Activated CD4-positive, alpha-beta T cell treated with anti-CD3 and anti-CD28 coated beads, Interleukin-2, amount 10 ng/mL, durations not matched to agents 7 days and 5 days (primary cell): ENCODE data around the gene AGRN. TPM values are rescaled to one million over a fixed set of nuclear protein-coding genes. Genes with fewer than 3 reads are reported as not detected.

Experiments
- CTCF ChIA-PET: fragments of 350-600 bp; sonication (Branson Sonifier 250); formaldehyde crosslinking; loops from one replicate; lab custom pipeline; 2021; ENCODE audit warnings: antibody characterized with exemption; lab: Charles Lee
- POLR2A ChIA-PET: fragments of 350-600 bp; sonication (Branson Sonifier 250); formaldehyde crosslinking; loops from one replicate; lab custom pipeline; 2021; ENCODE audit warnings: antibody characterized with exemption; lab: Charles Lee
- DNase-seq: peaks from one replicate; pipeline ENCODE4 v3.0.0-alpha.2; 2020
- H3K27ac Mint-ChIP-seq: one replicate; pipeline ENCODE4 v1.8.0; 2021; ENCODE audit warnings: mild to moderate bottlenecking, moderate library complexity, mixed read lengths
- H3K27me3 Mint-ChIP-seq: one replicate; pipeline ENCODE4 v1.8.0; 2021; ENCODE audit warnings: mixed read lengths
- H3K36me3 Mint-ChIP-seq: one replicate; pipeline ENCODE4 v1.8.0; 2021; ENCODE audit warnings: low read depth, mixed read lengths
- H3K4me1 Mint-ChIP-seq: one replicate; pipeline ENCODE4 v1.8.0; 2021; ENCODE audit warnings: mixed read lengths
- H3K4me3 Mint-ChIP-seq: one replicate; pipeline ENCODE4 v1.8.0; 2021; ENCODE audit warnings: mild to moderate bottlenecking, moderate library complexity, mixed read lengths
- H3K9me3 Mint-ChIP-seq: one replicate; pipeline ENCODE4 v1.8.0; 2021; ENCODE audit warnings: mixed read lengths
- total RNA-seq, 2 experiments: library from RNA; stranded (reverse); gene quantifications; one replicate each; pipeline ENCODE4 v1.2.3, GENCODE V29; 2021

The AGRN gene
- total RNA-seq, 2 experiments from 2014 or later: 7.4 to 8.3 TPM

GRCh38 chr1:1019122-1019999 lies 559 bp upstream of the AGRN start:
- ChIA-PET CTCF (interaction anchor here (0.6 to 8.5 kb wide), 8 partner anchors 13 to 485 kb away, joined by 3 to 67 read pairs (median 4); partner anchors contain the start of gene HES4), POLR2A (no interaction called here)
- peak; percentile 78 for DNase-seq
- peaks cover 38% of the 10 kb centered on the region for H3K4me1 Mint-ChIP-seq
- peak overlapping the region; percentile 71 for H3K4me3 Mint-ChIP-seq
- H3K36me3 Mint-ChIP-seq: peaks cover 27% of the 10 kb centered on the region
- H3K9me3 Mint-ChIP-seq: peaks cover 5% of the 10 kb centered on the region
- peak overlapping the region; percentile 76 for H3K27ac Mint-ChIP-seq
- H3K27me3 Mint-ChIP-seq: peaks cover 14% of the 10 kb centered on the region

- Mint-ChIP-seq H3K4me1 (peaks cover 27% of the 10 kb centered on the region), H3K27me3 (peaks cover 14% of the 10 kb centered on the region), H3K36me3 (peaks cover 15% of the 10 kb centered on the region), H3K27ac (no peak overlapping the region), H3K4me3 (no peak overlapping the region), H3K9me3 (peaks cover 5% of the 10 kb centered on the region)
- CTCF ChIA-PET: no interaction called here
- DNase-seq: no peak
- POLR2A ChIA-PET: interaction anchor here (0.6 kb wide), 1 partner anchor 28 kb away, joined by 3 read pairs; no protein-coding TSS in a partner anchor
These were observed 592 bp downstream of the AGRN start for GRCh38 chr1:1020415-1021009.

GRCh38 chr1:1021010-1021919 lies 1.3 kb downstream of the AGRN start:
- Mint-ChIP-seq H3K27ac (no peak overlapping the region), H3K36me3 (peaks cover 12% of the 10 kb centered on the region), H3K4me3 (peak overlapping the region; percentile 55), H3K9me3 (peaks cover 5% of the 10 kb centered on the region), H3K27me3 (peaks cover 14% of the 10 kb centered on the region), H3K4me1 (peaks cover 27% of the 10 kb centered on the region)
- DNase-seq: no peak
- POLR2A ChIA-PET: no interaction called here
- CTCF ChIA-PET: no interaction called here

GRCh38 chr1:1021920-1022259 lies 2.0 kb downstream of the AGRN start:
- H3K27me3 Mint-ChIP-seq: peaks cover 14% of the 10 kb centered on the region
- peaks cover 5% of the 10 kb centered on the region for H3K9me3 Mint-ChIP-seq
- peaks cover 27% of the 10 kb centered on the region for H3K4me1 Mint-ChIP-seq
- H3K4me3 Mint-ChIP-seq: no peak overlapping the region
- no peak overlapping the region for H3K27ac Mint-ChIP-seq
- ChIA-PET CTCF (no interaction called here), POLR2A (no interaction called here)
- H3K36me3 Mint-ChIP-seq: peaks cover 9% of the 10 kb centered on the region
- DNase-seq: no peak

- POLR2A ChIA-PET: no interaction called here
- Mint-ChIP-seq H3K36me3 (peaks cover 3% of the 10 kb centered on the region), H3K9me3 (no peaks in the 10 kb centered on the region), H3K27me3 (peaks cover 16% of the 10 kb centered on the region), H3K4me1 (peaks cover 22% of the 10 kb centered on the region), H3K4me3 (peak overlapping the region; percentile 19), H3K27ac (peak overlapping the region; percentile 38)
- CTCF ChIA-PET: no interaction called here
- DNase-seq: no peak
These were observed 2.5 kb downstream of the AGRN start for GRCh38 chr1:1022302-1023009.

GRCh38 chr1:1023700-1024099 lies 3.8 kb downstream of the AGRN start:
- H3K27me3 Mint-ChIP-seq: peaks cover 16% of the 10 kb centered on the region
- CTCF ChIA-PET: interaction anchor here (0.7 to 2.2 kb wide), 6 partner anchors 9 to 67 kb away, joined by 3 to 6 read pairs (median 4); no protein-coding TSS in a partner anchor
- no peaks in the 10 kb centered on the region for H3K9me3 Mint-ChIP-seq
- no peak overlapping the region for H3K27ac Mint-ChIP-seq
- H3K36me3 Mint-ChIP-seq: no peaks in the 10 kb centered on the region
- H3K4me3 Mint-ChIP-seq: no peak overlapping the region
- no peak for DNase-seq
- peaks cover 18% of the 10 kb centered on the region for H3K4me1 Mint-ChIP-seq
- POLR2A ChIA-PET: no interaction called here

GRCh38 chr1:1024149-1024770 lies 4.3 kb downstream of the AGRN start:
- ChIA-PET CTCF (interaction anchor here (0.9 to 2.2 kb wide), 5 partner anchors 9 to 67 kb away, joined by 3 to 6 read pairs (median 4); no protein-coding TSS in a partner anchor), POLR2A (no interaction called here)
- peaks cover 13% of the 10 kb centered on the region for H3K4me1 Mint-ChIP-seq
- H3K27me3 Mint-ChIP-seq: peaks cover 16% of the 10 kb centered on the region
- no peak overlapping the region for H3K27ac Mint-ChIP-seq
- H3K4me3 Mint-ChIP-seq: no peak overlapping the region
- H3K9me3 Mint-ChIP-seq: no peaks in the 10 kb centered on the region
- no peak for DNase-seq
- no peaks in the 10 kb centered on the region for H3K36me3 Mint-ChIP-seq

GRCh38 chr1:1024771-1025699 lies 5.1 kb downstream of the AGRN start:
- DNase-seq: no peak
- no peak overlapping the region for H3K4me3 Mint-ChIP-seq
- H3K4me1 Mint-ChIP-seq: peaks cover 13% of the 10 kb centered on the region
- ChIA-PET CTCF (interaction anchor here (0.7 to 2.2 kb wide), 4 partner anchors 11 to 98 kb away, joined by 3 to 6 read pairs (median 4); partner anchors contain the start of gene ISG15), POLR2A (no interaction called here)
- no peaks in the 10 kb centered on the region for H3K36me3 Mint-ChIP-seq
- peaks cover 16% of the 10 kb centered on the region for H3K27me3 Mint-ChIP-seq
- no peak overlapping the region for H3K27ac Mint-ChIP-seq
- H3K9me3 Mint-ChIP-seq: no peaks in the 10 kb centered on the region

GRCh38 chr1:1025730-1026129 lies 5.8 kb downstream of the AGRN start:
- Mint-ChIP-seq H3K27me3 (peaks cover 16% of the 10 kb centered on the region), H3K36me3 (no peaks in the 10 kb centered on the region), H3K9me3 (no peaks in the 10 kb centered on the region), H3K4me3 (no peak overlapping the region), H3K27ac (no peak overlapping the region), H3K4me1 (peaks cover 13% of the 10 kb centered on the region)
- CTCF ChIA-PET: interaction anchor here (0.7 to 1.0 kb wide), 2 partner anchors 12 to 97 kb away, joined by 3 read pairs; partner anchors contain the start of gene ISG15
- no peak for DNase-seq
- POLR2A ChIA-PET: no interaction called here

GRCh38 chr1:1026599-1027413 lies 6.9 kb downstream of the AGRN start:
- H3K9me3 Mint-ChIP-seq: no peaks in the 10 kb centered on the region
- H3K4me3 Mint-ChIP-seq: no peak overlapping the region
- H3K27me3 Mint-ChIP-seq: peaks cover 11% of the 10 kb centered on the region
- DNase-seq: no peak
- H3K27ac Mint-ChIP-seq: no peak overlapping the region
- ChIA-PET POLR2A (no interaction called here), CTCF (no interaction called here)
- peaks cover 11% of the 10 kb centered on the region for H3K4me1 Mint-ChIP-seq
- no peaks in the 10 kb centered on the region for H3K36me3 Mint-ChIP-seq
